ENCODE data around the gene PTOV1.
A peak's percentile ranks its signal among the peaks of the same experiment; 100 is the strongest.

Gene PTOV1

GRCh38 chr19:49881186-49881585 is 30.2 kb downstream of the PTOV1 start:
- no peak overlapping the region for H3K27ac ChIP-seq
- TF ChIP-seq ZFX (IDR thresholded peaks at IDR 0.05; ENCODE audit: borderline replicate concordance) (no peak), CTCF (IDR thresholded peaks at IDR 0.05) (no peak)

DNA sequence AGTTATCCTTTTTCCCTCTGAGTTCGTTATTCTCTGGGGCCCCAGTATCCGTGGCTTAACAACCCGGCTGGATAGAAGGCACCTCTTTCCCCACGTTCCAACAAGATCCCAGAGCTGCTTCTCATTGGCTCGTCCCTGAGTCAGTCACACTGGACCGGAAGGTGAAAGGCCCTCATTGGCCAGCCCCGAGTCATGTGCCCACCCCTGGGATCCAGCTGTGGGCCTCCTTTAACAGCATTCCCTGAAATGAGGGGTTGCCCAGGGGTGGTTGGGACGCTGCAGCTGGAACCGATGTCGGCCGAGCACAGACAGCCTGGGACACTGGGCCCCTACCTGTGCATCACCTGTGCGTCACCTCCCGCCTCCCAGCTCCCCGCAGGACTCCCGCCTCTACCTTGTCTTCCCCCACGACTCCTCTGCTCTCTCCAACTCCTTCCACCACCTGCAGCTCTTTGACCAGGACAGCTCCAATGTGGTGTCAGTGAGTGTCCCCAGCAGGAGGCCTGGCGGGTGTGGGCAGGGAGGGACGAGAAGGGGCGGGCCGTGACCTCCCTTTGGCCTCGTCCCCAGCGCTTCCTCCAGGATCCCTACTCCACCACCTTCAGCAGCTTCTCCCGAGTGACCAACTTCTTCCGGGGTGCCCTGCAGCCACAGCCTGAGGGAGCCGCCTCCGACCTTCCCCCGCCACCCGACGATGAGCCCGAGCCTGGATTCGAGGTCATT is 30.9 kb downstream of the PTOV1 start:
- no peak overlapping the region for H3K27ac ChIP-seq

GRCh38 chr19:49882643-49883042 is 31.7 kb downstream of the PTOV1 start:
- no peak overlapping the region for H3K27ac ChIP-seq
- TF ChIP-seq CTCF (IDR thresholded peaks at IDR 0.05) = no peak
- TF ChIP-seq ZFX (IDR thresholded peaks at IDR 0.05; ENCODE audit: borderline replicate concordance) = no peak

More for the DNA sequence above, 30.9 kb downstream of the PTOV1 start:
- TF ChIP-seq CTCF (IDR thresholded peaks at IDR 0.05) (no peak), ZFX (IDR thresholded peaks at IDR 0.05; ENCODE audit: borderline replicate concordance) (no peak)

- H3K27ac ChIP-seq = no peak overlapping the region
- TF ChIP-seq CTCF (IDR thresholded peaks at IDR 0.05) (no peak), ZFX (IDR thresholded peaks at IDR 0.05; ENCODE audit: borderline replicate concordance) (no peak)
These were observed 32.1 kb downstream of the PTOV1 start for GRCh38 chr19:49883094-49883493.

DNA sequence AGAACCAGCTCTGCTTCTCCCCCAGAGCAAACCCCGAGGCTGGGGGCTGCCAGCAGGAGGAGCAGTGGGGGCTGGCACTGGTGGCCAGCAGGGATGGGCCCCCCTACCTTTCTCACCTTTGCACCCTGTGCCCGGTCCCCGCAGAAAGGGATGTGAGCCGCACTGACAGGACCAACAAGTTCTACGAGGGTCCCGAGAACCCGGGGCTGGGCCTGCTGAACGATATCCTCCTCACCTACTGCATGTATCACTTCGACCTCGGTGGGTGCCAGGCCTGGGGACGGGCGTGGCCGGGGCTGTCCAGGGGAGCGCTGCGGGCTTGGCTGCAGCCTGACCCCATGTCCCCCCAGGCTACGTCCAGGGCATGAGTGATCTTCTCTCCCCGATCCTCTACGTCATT is 33.1 kb downstream of the PTOV1 start:
- H3K27ac ChIP-seq = no peak overlapping the region
- TF ChIP-seq CTCF (IDR thresholded peaks at IDR 0.05) = no peak
- TF ChIP-seq ZFX (IDR thresholded peaks at IDR 0.05; ENCODE audit: borderline replicate concordance) = no peak

DNA sequence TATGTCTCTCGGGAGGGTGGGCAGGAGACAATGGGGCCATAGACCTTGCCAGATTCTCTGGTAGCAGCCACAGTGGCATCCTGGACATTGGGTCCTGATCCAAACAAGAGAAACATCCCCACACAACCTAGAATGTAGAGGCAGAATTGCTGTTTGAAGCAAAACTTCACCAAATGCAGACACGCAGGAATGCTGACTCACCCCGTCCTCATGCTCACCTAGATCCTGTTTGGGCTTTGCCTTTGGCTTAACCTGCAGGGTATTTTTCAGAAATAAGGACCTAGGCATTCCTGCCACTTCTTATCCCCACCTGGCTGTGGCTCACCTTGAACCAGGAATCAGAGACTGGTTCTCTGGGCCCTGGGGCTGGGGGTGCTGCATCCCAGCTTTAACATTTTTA is 33.8 kb downstream of the PTOV1 start:
- TF ChIP-seq ZFX (IDR thresholded peaks at IDR 0.05; ENCODE audit: borderline replicate concordance) = no peak
- TF ChIP-seq CTCF (IDR thresholded peaks at IDR 0.05) = no peak
- H3K27ac ChIP-seq = 0 out of 2 replicates have a peak overlapping the region, but pooled peaks have one; percentile 29

DNA sequence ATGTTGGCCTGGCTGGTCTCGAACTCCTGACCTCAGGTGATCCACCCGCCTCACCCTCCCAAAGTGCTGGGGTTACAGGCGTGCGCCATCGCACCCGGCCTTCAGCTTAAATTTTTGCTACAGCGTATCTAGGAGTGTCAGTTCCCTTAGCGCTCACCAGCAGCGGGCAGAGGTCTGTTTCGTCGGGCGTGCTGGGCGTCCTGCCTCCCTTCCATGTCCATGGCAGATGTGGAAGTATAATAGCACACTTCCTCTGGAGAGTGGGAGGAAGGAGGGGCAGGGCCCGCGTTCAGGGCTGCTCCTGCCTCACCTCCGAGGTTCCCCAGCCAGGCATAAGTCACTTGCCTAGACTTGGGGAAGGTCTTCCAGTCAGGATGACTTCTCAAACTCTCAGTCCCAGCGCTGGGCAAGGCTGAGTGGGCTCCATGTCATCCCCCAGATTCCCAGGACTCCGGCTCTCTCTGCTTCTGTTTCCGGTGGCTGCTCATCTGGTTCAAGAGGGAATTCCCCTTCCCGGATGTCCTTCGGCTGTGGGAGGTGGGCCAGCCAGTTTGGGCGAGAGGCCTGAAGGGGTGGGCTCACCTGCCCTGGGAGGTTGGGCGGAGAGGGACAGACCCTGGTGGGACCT is 36.2 kb downstream of the PTOV1 start:
- no peak overlapping the region for H3K27ac ChIP-seq
- no peak for TF ChIP-seq CTCF (IDR thresholded peaks at IDR 0.05)
- TF ChIP-seq ZFX (IDR thresholded peaks at IDR 0.05; ENCODE audit: borderline replicate concordance) = no peak

Data from 22Rv1 (cell line).